Muscle of arm (tissue), 12 donors: ENCODE measurements around the gene CCDC27. TPM values are rescaled to one million over a fixed set of nuclear protein-coding genes. Genes with fewer than 3 reads are reported as not detected.

Source experiments
- DNase-seq: peaks from one replicate; pipeline ENCODE4 v3.0.0-alpha.2; 2013
- polyA plus RNA-seq, 12 donors: library from polyadenylated mRNA; unstranded; fragments of 120-200 nt; gene quantifications; one replicate each; pipeline ENCODE4 v1.2.1, GENCODE V29; 2013; ENCODE audit not compliant: insufficient read length in 12 of 12

CCDC27 gene
- polyA plus RNA-seq, 12 donors: 0.08 to 0.34 (median 0.13) TPM; not detected in 2

DNA sequence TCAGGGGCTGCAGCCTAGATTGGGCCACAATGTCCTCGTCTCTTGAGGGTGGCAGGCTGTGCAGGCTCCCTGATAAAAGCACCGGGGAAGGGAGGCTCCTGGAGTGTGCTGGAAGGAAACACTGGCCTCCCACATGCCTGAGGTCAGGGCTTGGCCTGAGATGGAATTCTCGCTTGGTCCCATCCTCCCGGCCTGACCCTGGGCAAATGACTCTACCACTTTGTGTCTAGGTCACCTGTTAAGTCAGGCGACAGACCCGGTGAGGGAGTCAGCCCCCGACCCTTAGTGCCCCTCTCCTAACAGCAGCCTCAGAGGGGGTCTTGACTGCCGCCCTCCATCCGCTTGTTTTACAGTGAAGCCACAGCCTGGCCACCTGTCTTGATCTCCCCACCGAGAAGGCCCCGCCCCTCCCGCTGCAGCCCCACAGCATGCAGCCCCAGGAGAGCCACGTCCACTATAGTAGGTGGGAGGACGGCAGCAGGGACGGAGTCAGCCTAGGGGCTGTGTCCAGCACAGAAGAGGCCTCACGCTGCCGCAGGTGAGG lies 22.8 kb downstream of the CCDC27 start:
- DNase-seq: no peak

GRCh38 chr1:3775490-3776230 lies 23.4 kb downstream of the CCDC27 start:
- DNase-seq: no peak

- no peak for DNase-seq
Observed at GRCh38 chr1:3776231-3776961, 24.1 kb downstream of the CCDC27 start.

- no peak for DNase-seq
Observed at GRCh38 chr1:3777078-3777547, 24.9 kb downstream of the CCDC27 start.

- DNase-seq: no peak
Observed at GRCh38 chr1:3777647-3778589, 25.7 kb downstream of the CCDC27 start.

DNA sequence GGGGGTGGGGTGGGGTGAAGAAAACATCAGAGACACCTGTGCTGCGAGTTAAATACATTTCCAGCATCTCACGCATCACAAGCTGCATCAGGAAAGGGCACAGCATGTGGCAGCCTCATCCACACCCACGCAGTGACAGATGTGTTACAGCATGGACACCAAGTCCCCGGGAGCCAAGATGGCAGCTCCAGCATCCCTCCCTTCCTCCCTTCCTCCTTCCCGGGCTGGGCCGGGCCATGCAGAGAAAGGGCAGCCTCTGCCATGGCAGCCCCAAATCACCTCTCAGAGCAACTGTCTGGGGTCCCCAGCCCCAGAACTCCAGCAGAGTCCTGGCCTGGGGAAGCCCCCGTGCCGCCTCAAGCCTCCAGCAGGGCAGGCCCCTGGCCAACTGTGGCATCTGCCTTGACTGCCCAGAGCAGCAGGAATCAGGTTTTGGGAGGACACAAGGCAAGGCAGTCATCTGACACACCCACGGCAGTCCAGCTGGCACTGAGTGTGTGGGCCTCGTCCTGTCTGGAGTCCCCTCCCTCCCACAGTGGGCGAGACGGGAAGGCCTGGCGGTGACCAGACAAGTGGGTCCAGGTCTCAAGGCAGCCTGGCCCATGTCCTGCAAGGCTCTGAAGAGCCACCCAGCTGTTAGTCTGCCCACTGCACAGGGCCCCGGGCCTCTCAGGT lies 26.5 kb downstream of the CCDC27 start:
- no peak for DNase-seq

DNA sequence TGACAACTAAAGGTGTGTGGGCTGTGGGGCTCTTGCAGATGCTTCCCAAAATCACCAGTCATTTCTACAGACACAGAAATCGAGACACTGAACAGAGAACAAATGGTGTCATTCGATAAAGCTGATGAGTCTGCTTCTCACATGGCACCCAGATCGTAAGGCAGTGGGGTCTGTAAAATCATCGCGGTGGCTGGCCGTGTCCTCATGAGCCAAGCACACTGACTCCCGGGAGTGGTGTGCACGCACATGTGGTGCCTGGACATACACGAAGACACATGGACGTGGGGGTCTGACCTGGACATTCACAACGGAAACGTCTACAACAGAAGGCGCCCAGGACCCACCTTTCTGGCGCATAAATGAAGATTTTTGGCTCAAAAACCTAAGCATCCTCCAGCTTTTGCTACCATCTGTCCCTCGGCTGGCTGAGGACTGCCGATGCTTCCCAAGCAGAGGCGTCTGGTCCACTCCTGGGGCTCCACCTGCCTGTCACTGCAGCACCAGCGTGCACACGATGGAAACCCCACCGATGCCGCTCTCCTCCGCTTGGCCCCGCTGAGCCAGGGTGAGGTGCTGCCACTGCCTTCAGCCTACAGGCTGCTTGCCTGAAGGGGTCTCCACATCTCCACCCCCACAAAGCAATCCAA lies 27.1 kb downstream of the CCDC27 start:
- no peak for DNase-seq

- DNase-seq: no peak
Observed at GRCh38 chr1:3779912-3780416, 27.7 kb downstream of the CCDC27 start.

- DNase-seq: no peak
Observed at GRCh38 chr1:3780901-3781300, 28.7 kb downstream of the CCDC27 start.

GRCh38 chr1:3783651-3784474 lies 31.6 kb downstream of the CCDC27 start:
- DNase-seq: no peak

GRCh38 chr1:3785045-3785444 lies 32.8 kb downstream of the CCDC27 start:
- DNase-seq: no peak

GRCh38 chr1:3785456-3786157 lies 33.4 kb downstream of the CCDC27 start:
- no peak for DNase-seq

GRCh38 chr1:3786468-3787348 lies 34.5 kb downstream of the CCDC27 start:
- no peak for DNase-seq

- DNase-seq: no peak
Observed at GRCh38 chr1:3787349-3787715, 35.1 kb downstream of the CCDC27 start.

DNA sequence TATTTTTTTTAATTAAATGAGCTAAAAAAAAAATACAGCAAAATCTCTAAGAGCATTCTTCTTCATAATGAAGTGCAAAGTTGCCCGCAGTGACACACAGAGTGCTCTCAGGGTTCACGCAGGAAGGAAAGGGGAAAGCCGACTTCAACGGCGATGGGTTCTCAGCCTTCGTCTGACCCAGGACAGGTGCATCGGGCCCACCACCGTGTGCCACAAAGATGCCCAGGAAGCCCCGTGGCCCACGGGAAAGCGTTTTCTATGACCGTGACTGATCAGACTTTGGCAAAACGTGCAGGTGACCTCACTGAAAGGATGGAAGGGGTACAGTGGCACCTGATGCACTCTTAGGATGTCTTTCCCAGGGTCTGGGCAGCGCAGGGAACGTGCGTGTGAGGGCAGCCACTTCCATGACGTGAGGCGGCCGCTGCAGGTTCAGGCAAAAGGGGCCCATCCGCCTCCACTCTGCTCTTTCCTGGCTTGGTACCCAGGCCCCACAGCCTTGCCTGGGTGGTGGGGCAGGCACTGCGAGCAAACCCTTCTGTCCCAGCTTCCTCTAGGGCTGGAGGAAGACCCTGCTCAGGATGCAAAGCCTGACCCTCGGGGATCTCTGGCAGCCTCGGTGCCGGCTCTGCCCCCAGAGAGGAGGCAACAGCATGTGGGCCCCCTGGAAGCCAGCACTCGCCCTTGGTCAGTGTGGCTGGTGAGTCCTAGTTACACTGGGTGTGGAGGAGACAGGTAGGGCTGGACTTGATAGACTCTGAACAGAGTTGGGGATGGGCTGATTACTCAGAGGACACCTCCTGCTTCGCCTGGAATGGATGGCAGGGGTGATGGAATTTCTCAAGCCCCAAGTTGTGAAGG lies 35.7 kb downstream of the CCDC27 start:
- no peak for DNase-seq

GRCh38 chr1:3788756-3789420 lies 36.6 kb downstream of the CCDC27 start:
- DNase-seq: no peak
